Measurements from ENCODE around the gene AAK1.
"Not testable (repeated sequence)": the region's sequence is repeated elsewhere in the genome, so short reads cannot be mapped to it uniquely, and the experiment has no call there.

The AAK1 gene

DNA sequence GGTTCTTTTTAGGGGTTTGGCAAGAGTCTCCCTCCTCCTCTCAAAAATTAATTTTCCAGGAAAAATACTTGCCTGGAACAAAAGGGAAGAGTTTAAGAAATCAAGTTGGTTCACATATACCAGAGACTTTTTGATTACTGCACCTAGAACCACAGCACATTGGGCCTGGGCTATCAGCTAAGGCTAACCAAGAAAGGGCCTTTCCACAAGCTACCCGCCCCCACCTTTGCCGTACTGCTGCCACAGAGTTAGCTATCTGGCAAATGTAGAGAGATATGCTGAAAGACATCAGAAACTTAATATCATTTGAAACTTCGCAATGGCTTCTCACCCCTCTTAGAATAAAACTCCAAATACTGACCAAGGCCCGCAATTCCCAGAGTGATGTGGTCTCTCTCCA, 76.9 kb downstream of the AAK1 start:
- DNase-seq, result no peak

DNA sequence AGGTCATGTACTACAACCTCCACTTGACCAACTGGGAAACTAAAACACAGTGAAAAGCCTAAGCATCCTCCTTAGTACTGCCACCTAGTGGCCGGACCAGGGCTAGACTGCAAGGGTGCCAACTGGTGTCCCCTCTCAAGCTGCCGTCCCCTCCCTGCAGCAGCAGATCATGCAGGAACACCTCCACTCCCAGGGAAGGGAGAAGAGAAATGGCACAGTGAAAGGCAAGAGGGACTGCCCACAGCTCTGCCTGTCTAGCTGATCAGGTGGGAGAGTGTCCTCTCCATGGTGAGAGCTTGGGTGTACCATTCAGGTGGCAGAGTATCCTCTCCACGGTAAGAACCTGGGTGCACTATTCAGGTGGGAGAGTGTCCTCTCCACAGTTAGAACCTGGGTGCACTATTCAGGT, 78.1 kb downstream of the AAK1 start:
- peak; percentile 70 for DNase-seq

DNA sequence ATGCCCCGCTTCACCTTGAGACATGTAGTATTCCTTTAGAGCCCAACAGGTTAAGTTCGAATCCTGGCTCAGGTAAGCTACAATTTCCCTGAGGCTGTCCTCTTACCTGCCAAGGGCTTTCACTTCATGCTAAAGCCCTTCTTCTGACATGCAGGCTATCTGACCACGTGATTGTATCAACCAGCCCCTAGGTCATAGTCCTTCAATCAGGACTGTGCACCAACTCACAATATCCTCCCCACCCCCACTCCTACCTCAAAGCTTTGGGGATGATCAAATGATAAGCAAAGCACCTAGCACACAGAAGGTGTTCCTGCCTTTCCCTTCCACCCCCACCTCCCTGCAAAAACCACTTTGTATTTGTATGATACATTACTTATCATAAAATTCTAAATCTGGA, 78.9 kb downstream of the AAK1 start:
- no peak for DNase-seq

DNA sequence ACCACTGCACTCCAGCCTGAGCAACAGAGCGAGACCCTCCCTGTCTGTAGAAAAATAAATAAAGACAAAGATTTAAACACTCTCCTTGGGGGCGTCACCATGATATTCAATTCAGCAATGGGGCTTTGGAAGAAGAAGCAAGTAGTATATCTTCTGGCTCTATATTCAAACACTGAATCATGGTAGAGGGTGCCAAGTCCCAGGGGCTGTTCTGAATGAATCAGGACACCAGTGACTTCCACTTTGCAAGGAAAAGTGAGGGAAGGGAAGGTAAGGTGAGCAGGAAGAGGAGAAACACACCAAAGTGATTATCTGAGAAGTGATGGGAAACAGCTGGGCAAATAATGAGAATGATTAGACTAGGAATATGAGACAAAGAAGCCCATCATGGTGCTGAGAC, 80.5 kb downstream of the AAK1 start:
- no peak for DNase-seq

DNA sequence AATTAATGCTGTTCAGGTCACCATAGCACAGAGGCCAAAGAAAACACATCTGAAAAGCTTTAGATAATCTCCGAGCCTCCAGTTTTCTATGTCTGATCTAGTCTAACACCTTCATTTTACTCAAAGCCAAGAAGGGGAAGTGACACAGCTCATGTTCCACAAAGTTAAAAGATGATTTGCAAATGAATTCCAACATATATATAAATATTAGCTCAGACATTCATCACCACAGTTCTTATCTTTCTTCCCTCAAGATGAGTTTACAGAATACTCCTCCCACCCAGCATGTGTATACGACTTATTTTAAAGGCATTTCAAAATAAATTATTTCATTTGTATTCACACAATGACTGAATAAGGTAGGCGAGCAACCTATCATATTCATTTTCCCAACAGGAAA, 82.4 kb downstream of the AAK1 start:
- DNase-seq, result peak; percentile 30

DNA sequence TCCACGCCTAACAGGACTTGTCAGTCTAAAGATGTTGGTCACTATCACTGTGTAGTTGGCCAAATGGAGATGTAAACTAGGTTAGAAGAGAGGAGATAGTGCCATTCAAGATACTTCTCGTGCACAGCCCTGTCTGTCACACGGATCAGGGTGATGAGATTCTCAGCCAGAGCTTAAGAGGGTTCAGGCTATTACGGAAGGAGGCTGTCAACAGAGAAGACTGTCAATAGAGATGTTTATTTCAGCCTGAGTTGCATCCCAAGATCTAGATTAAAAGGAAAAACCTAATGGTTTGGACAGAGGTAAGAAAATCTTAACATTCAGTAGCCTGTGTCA, 83.4 kb downstream of the AAK1 start:
- DNase-seq, result no peak

DNA sequence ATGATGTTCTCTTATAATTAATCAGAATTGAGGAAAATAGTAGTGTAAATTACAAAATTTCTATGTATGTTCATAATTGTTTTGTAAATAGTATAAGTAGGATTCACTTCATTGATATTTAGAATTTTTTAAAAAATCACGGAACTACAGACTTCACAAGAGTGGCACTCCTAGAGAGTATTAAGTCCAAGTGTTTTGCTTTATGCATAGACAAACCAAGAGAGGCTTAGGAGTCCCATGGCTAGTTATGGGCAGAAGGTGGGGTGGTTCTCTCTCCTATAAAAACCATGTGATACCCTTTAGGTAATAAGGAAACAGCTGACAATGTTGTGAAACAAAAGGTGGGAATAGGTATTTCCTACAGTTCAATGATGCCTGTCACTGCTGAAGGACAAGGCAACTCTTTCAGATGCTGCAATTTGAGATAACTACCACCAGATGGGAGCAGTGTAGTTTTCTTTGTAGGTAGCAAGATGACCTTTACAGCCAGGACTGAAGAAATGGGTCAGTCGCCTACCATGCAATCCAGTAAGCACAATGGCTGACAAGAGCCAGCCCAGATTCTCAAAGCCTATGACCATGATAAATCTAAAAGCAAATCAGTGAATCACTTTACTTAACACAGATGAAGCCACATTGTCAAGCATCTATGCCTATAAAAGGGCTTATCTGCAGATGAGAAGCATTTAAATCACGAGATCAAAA, 83.9 kb downstream of the AAK1 start:
- peak; percentile 67 for DNase-seq

DNA sequence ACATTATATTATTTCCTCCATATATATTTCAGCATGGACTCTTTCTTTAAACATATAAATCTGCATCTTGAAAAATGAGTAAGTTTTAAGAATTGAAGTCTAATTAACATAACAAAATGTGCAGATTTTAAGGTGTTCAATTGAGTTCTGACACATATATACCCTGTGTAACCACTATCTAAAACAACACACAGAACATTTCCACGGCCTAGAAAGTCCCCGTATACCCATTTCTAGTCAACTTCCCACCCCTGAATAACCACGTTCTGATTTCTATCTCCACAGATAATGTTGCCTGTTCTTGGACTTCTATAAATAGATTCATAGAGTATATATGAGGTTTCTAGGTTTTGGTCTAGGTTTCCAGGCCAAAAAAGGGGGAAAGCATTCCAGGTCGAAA, 87.5 kb downstream of the AAK1 start:
- no peak for DNase-seq

DNA sequence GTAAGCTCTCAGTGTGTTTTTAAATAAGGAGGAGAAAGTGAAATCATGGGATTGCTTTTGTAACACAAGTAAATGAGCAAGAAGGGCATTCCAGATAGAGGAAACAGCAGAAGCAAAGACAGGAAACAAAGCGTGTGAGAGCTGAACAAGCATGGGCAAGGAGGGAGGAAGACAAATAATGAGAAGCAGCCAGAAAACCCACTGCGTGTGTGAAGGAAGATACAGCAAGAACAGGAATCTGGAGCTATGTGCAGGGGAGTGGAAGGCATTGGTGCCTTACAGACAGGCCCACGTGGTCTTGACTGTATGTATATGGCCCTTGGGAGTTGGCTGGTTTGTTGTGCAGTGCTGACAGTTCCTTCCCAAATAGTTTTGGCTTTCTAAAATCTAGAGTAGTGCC, 88.6 kb downstream of the AAK1 start:
- DNase-seq, result no peak

DNA sequence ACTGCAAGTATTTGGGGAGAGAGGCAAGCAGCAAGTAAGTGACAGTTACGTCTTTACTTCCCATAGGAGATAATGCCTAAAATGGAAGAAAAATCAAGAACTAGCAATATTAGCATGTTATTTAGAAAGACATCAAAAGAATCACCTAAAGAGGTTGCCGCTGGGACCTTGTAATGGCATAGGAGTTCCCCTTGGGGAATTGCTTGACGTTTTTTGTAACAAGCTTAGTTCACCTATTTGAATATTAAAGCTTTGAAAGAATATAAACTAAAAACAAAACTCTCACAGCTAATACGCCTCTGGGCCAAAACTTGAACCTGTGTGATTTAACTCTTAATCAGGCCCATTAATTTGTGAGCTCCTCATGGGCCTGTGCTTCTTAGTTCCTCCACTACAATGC, 89.0 kb downstream of the AAK1 start:
- no peak for DNase-seq

DNA sequence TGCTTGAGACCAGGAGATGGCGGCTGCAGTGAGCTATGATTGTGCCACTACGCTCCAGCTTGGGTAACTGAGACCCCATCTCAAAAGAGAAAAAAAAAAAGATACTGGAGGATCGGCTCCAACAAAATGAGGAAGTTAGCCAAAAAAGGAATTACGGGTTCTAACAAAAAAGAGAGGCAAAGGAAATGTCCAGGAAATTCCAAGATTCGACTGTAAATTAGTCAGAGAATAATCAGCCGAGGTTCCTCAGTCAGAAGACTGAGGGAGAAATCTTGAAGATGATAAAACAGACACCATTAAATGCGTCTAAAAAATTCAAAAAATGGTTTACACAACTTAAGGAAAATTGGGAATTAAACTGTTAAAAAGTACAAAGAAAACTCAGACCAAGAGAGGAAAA, 89.5 kb downstream of the AAK1 start:
- no peak for DNase-seq

DNA sequence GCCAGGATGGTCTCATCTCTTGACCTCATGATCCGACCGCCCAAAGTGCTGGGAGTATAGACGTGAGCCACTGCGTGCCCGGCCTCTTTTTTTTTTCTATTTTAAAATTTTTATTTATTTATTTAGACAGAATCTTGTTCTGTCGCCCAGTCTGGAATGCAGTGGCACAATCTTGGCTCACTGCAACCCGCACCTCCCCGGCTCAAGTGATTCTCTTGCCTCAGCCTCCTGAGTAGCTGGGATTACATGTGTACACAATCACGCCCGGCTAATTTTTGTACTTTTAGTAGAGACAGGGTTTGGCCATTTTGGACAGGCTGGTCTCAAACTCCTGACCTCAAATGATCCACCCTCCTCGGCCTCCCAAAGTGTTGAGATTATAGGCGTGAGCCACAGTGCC, 93.0 kb downstream of the AAK1 start:
- DNase-seq, result not testable (repeated sequence)

DNA sequence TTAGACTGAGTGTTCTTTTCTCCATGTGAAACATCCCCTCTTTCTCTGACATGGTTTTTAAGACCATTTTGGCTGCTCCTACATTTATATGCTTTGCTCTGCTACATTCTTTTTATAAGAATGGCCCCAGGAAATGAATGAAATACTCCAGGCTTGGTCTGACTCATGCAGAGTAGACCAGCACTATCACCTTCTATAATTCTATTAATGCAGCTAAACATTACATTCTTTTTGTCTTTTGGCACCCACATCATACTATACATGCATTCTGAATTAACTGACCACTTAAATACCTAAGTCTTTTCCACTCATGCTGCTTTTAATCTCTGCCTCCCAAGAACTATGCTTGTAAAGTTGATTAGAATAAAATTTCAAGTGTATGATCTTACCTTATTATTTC, 94.1 kb downstream of the AAK1 start:
- no peak for DNase-seq

DNA sequence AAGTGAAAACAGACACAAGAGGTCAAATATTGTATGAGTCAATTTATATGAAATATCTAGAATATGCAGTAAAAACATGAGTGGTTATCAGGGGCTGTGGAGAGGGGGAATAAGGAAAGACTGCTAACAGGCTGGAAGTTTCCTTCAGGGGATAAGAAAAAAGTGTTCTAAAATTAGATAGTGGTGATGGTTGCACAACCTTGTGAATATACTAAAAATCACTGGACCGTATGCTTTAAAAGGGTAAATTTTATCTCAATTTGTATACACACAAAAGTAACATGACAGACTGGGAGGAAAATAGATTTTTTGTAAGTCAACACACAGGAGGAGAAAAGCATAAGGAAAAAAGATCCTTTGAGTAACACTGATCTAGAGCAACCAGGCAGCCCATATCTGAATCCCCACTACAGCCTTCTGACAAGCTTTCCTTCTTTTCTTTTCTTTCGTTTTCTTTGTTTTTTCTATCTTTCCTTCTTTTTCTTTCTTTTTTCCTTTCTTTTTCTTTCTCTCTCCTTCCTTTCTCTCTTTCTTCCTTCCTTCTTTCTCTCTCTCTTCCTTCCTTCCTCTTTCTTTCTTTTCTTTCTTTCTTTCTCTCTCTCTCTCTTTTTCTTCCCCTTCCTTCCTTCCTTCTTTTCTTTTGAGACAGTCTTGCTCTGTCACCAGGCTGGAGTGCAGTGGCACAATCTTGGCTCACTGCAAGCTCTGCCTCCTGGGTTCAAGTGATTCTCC, 95.4 kb downstream of the AAK1 start:
- peak; percentile 16 for DNase-seq

DNA sequence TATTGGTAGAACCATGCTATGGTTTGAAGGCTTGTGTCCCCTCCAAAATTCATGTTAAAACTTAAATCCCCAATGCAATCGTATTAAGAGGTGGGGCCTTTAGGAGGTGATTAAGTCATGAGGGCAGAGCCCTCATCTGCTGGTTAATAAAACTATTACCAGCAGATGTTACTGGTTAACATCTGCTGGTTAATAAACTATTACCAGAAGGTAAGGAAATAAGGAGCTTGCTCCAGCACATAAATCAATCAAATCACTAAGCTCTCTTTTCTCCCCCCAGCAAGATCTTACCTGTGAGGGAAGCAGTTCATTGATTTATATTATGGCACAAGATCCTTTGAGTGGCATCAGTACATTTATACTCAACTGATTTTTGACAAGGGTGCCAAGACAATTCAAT, 96.9 kb downstream of the AAK1 start:
- DNase-seq, result no peak

DNA sequence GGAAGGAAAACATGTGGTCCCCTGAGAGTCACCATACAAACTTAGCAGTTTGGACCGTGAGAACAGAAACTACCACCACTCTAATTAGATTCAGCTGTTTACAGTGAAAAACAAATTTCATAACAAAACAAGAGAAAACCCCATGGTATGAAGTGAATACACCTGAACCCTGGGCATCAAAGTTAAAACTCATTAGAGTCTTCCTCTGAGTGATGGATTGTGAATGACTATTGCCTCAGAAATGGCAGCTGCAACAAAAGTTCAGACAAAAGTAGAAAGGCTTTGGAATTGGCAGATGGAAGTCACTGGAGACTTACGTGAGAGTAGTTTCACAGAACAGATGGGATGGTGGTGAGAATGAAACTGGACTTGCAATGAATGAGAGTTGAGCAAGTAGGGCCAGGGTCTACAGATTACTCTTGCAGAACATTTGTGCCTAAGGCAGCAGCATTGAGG, 98.0 kb downstream of the AAK1 start:
- DNase-seq, result no peak

DNA sequence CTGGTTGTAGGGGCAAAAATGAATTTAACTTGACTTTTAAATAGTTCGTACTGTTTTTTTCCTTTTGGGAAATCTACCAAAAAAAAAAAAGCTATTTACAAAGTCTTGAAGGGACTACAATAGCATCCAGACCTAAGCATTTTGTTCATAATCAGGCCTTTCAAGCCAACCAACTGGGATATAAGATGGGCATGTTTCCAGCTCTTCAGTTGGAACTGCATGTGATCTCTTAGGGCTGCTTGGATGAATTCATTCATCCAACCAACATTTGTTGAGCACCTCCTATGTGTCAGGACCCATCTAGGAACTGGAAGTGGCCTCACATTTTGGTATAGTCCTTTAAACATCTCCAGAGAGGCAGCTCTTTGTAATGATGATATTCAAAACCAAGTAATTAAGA, 98.6 kb downstream of the AAK1 start:
- no peak for DNase-seq

DNA sequence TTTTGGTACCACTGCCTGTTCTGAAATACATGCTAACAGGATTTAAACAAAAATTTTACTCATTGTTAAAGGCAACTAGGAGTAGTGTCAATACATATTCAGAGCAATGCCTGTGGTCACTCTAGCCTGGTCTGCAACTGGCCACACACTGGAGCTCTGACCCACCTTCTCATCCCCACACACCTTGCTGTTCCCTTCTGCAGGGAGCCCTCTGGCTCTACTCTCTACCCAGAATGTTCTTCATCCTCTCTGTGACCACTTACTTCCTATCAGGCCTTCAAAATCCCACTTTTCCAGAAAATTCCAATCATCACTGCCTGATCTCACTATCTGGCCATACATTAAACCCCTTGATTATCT, 104.0 kb downstream of the AAK1 start:
- DNase-seq, result no peak

DNA sequence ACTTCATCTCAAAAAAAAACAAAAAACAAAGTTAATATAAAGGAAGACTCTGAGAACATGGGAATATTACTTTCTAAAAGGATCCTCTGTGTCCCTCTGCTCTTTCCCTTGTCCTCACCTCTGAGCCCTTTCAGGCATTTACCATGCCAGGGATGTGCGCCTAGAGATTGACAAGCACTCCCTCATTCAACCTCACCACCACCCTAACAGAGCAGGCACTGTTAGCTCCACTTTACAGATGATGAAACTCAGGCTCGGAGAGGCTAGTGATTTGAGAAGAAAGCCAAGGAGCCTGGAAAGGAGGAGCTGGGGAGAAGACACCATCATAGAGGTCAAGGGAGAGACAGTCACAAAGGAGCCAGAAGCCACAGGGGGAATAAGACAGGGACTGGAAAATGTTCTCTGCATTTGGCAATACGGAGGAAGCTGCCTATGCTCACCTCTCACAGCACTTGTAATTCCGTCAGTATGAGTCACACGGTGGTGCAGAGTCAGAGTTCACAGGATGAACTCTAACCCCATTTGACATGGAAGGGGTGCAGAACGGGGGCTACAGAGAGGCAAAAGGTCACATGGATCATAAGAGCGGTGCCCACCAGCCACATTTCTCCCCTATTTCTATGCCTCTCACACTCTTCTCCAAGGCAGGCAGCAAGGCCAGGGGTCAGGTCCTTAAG, 104.5 kb downstream of the AAK1 start:
- no peak for DNase-seq

DNA sequence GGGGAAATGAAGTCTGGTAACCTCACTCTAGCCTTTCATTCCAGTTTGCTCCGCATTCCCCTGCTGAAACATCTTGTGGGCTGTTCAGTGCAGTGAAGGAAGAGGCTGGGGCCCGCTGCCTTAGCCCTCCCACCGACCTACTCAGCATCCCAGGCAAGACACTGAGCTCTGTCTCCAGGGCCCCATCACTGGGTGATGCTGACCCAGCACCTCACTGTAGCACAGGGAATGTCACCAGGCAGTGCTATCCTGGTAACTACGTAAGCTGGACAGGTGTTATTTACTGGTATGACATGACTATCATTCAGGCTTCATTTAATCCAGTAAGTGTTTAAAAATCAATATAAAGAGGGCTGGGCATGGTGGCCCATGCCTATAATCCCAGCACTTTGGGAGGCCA, 105.3 kb downstream of the AAK1 start:
- DNase-seq, result no peak

DNA sequence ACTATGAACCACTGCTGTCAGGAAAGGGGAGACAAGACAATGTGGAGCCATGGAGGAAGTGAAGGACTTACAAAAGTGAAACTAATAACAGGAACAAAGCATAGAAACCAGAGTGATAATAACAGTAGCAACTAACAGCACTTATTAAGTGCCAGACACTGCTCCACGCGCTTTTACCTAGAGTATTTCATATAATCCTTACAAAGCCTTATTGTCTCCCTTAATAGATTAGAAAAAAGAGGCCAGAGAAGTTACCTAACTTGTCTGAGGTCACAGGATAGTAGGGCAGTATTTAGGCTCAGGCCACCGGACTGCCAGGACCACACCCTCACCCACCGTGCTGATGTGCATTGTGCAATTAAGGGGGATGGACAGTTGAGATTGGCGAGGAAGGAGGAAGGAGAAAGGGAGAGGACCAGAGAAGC, 107.7 kb downstream of the AAK1 start:
- DNase-seq, result no peak

DNA sequence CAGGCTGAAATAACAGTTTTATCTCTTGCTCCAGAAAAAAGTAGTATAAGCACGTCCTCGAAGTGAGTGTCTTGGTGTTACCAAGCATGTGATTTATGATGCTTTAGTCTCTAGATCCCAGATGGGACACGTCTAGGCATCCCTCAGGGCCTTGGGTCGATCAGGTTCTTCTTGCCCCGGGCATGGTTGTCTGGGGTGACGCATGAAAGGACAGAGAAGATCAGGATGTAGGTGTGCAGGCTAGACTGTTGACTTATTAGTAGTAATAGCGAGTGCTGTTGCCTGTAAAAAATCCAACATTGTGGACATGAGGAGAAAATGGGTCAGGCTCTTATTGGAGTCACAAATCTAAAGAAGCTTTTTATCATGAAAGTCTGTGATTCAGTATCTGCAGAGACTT, 112.4 kb downstream of the AAK1 start:
- DNase-seq, result no peak

DNA sequence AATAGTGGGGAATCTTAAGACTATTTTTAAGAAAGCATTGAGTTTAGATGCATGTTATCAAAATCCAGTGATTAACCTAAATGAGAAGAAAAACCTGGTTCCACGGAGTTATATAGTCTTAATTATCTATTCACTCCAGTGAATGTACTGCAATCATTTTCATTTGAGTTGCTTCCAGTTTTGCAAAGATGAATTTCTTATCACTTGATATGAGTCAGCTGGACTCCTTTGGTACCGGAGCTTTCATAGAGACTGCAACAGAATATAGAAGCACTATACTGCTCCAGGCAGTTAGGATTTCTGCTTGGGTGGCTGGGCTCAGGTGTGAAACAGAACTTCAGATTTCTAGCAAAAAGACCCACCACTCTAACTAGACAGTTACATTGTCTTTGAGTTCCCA, 114.1 kb downstream of the AAK1 start:
- no peak for DNase-seq

DNA sequence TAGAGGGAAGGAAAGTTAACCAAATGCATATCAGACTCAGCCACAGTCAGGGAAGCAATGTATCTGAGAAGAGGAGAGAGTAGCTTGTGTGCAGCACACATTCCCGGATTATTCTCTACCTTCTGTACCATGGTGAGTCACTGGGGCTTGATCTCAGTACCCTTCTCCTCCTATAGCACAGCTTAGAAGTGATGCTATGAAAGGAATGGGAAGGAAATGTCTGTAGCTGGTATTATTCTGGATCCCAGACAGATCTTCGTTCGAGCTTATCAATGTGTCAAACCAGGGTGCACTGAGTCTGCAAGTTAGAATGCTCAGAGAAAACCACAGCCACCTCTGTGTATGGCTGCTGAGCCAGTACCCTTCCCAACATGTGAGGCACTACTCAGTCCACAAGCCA, 118.3 kb downstream of the AAK1 start:
- no peak for DNase-seq

DNA sequence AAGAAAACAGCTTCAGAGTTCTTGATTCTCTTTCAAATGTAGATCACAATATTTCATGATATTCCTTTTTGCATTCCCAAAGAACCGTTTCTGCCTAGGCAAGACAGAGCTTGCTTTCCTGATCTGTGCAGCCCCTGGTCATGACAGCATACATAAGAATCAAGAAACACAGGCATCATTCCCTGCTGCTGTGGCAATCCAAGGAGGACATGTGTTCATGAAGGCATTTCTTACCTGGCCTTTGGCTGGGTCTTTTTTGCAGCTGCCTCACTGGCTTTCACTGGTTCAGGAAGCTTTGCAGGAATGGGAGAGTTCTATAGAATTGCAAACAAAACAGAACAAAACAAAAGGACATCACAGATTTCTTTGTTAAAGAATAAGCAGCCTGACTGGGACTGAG, 118.7 kb downstream of the AAK1 start:
- no peak for DNase-seq
